NCI-H774 (cell line): ENCODE data around the gene PCSK2.

Source experiments
- DNase-seq: peaks from one replicate; lab custom pipeline; 2025; lab: John Stamatoyannopoulos, UW

Gene PCSK2

DNA sequence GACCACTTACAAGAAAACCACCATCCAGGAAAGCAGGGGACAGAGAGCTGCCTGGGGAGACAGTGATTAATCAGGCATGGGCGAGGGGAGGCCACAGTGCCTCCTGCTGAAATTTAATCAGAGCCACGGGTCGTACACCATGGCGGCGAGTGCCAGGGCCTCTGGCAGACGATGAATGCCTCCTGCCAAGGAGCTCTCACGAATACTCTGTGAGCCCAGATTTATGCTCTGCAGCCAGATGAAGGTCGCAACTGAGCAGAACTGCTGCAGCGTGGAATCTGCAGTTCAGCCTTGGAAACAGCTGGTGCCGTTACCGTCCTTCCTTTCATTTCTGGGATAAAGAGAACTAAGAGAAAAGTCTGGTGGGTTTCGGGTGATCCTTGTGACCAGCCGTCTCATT lies 218.7 kb downstream of the PCSK2 start:
- DNase-seq, result no peak

DNA sequence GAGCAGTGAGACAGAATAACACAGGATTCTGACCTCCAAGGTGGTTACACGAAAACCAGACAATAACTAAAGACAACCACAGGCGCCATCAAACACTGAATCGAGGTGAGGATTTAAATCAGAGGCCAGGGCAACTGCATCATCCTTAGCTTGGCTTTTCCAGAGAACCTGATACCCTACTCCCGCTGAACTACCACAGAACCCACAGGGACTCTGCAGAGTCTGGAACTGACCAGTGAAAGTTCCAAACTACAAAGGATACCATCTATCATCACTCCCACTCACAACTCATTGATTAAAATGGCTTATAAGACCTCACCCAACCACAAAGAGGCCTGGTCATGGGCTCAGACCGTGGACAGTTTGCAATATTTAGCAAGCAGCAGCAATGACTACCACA lies 219.3 kb downstream of the PCSK2 start:
- no peak for DNase-seq

DNA sequence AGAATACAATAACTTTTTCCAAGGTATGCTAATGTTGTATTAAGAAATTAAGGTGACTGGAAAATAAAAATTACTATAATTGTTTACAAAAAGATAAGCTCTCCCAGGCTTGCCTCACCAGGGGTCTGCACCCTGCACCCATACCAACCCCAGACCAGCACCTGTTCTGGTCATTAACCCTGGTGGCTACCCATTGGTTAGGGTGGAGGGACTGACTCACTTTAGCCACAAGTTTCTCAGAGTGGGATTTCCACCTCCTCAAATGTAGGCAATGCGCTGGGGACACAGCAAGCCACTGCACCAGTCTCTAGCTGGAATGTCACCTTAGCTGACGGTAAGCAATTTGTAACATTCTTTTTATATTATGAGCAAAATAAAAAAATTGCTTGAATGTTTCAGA lies 221.2 kb downstream of the PCSK2 start:
- DNase-seq, result no peak

DNA sequence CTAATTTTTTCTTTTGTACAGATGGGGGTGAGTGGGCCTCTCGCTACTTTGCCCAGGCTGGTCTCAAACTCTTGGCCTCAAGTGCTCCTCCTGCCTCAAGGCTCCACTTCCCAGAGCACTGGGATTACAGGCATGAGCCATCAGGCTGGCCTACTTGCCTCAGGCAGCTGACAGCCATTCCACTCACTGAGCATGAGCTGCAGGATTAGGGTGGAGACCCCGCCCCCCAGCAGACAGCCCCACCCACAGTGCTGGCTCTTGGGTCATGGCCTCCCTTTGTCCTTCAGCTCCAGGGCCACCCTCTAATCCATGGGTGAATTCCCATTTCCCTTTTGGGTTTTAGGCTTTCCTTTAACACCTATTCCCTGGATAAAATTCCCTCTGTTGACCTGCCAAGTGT lies 222.2 kb downstream of the PCSK2 start:
- DNase-seq, result no peak

DNA sequence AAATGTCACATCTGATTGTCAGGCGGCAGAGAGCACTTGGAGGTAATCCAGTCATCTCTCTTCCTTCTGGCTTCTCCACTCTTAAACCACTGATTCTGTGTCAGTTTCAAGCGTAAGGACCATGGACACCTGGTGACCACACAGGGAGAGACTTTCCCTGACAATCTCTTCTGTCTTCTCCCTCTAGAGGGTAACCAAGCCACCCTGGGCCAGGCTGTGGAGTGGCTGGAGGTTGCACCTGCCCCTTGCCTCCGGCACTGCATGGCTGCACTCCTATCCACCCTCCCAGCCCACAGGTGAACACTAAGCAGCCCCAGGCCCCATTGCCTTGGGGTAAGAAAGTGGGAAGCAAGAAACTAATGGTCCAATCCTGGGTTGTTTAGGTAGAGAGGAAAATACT lies 225.6 kb downstream of the PCSK2 start:
- no peak for DNase-seq

DNA sequence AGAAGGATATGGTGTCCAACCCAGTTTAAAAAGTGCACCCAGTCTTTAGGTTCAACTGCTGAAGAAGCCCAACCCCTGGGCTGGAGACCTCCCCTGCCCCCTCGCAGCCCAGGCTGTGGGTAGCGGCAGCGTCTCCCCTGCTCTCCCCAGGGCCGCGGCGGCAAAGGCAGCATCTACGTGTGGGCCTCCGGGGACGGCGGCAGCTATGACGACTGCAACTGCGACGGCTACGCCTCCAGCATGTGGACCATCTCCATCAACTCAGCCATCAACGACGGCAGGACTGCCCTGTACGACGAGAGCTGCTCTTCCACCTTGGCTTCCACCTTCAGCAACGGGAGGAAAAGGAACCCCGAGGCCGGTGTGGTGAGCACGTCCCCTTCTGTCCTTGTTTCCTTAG lies 226.8 kb downstream of the PCSK2 start:
- no peak for DNase-seq

DNA sequence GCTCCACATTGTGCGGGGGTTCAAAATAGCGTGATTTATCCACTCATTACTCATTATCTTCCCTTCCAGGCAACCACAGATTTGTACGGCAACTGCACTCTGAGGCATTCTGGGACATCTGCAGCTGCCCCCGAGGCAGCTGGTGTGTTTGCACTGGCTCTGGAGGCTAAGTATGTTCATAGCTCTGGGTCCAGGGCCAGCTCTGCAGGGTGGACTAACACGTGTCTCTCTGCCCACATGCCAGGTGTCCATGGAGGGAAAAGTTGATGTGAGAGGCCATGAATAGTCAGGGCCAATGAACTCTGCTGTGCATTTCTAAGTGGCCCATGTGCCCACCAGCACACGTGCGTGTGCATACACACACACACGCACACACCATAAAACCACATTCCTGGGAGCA lies 229.4 kb downstream of the PCSK2 start:
- no peak for DNase-seq

DNA sequence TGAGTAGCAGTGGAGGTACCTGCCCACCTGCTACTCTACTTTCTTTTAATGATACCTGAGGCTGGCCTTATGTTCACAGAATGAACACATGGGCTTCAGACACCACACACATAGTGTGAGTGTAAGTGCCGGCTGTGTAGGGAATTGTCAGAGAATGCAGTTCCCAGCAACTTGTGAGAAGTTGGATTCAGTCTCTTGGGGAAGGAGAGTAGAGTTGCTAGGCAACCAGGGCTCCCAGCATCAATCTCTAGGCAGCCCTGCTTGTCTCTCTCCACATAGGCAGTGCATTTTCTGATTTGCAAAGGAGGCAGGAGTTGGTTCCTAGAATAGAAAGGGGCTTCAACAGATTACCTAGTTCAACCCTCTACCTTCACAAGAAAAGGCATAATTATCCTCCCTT lies 230.2 kb downstream of the PCSK2 start:
- DNase-seq, result no peak

DNA sequence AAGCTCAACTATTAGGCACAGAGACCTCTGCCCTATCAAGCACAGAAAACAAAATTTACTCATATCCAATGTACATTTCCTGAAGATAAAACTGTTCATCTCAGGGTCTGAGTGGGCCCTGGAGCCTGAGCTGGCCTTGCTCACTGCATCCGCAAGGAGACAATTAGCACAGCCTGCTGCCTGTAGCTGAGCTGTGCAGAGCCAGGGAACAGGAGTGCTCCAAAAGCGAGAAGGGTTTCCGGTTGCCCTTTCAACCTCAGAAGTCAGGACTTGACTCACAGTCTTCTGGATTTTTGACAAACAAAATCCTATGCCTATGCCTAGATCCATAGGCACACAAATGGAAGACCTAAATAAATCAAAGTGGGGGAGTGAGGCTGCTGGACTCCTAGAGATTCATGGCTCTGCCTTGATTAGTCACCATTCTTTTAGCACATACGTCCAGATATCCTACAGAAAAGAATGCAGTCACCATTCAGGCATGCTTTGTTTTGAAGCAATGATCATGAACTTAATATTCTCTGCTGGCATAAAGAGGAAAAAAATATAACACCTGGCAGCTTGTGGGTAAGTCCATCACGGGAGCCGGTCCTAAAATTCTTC lies 230.8 kb downstream of the PCSK2 start:
- no peak for DNase-seq

DNA sequence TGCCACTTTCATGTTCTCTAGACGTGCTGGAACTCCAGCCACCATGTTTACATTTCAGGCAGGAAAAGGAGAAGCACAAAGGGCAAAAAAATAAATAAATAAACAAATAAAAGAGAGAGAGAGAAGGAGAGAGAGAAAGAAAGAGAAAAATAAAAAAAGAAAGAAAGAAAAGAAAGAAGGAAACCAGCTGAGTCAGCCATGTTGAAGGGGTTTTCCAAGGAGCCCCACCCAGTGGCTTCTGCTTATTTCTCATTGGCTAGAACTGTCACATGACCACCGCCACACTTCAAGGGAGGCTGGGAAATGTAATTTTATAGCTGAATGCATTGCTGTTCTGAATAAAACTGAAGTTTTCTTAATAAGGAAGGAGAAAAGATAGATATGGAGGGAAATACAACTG lies 233.3 kb downstream of the PCSK2 start:
- no peak for DNase-seq

DNA sequence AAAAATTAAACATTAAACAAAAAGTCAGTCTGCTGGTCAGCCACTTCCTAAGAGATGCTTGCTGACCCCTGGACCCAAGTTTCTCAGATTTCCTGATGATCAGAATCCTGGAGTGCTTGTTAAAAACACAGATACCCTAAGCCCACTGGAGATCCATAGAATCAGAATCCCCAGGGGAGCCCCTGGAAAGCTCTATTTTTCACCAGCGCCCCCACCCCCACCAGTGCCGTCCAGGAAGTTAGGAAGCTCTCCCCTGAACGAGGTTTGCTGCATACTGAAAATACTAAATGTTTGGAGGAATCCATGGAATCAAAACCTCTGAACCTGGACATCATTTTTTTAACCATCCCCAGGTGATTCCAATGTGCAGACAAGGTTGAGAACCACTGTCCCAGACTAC lies 235.1 kb downstream of the PCSK2 start:
- DNase-seq, result no peak

DNA sequence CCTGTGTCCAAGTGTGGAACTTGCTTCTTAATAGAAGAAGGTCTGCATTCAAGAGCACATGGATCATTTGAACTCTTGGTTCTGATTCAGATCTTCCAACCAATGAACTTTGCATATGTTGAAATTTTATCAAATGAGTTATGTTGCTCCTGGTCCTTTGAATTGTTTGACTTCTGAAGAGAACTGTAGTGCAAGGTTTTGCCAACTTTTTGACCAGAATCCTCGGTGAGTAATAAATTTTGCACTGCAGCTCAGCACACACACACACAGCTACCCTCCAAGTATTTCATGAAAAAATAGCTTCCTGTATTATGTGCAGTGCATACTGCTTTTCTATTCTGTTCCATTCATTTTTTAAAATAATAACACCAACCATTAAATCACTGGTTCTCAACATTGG lies 236.9 kb downstream of the PCSK2 start:
- no peak for DNase-seq

DNA sequence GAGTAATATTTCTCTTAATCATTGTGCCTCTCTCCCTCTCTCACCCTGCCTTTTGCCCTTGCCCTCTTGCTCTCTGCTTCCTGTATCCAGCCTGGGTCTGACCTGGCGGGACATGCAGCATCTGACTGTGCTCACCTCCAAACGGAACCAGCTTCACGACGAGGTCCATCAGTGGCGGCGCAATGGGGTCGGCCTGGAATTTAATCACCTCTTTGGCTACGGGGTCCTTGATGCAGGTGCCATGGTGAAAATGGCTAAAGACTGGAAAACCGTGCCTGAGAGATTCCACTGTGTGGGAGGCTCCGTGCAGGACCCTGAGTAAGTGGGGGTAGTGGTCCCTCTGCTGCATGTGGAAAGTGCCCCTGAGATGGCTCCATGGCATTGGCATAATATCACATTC lies 238.4 kb downstream of the PCSK2 start:
- no peak for DNase-seq

DNA sequence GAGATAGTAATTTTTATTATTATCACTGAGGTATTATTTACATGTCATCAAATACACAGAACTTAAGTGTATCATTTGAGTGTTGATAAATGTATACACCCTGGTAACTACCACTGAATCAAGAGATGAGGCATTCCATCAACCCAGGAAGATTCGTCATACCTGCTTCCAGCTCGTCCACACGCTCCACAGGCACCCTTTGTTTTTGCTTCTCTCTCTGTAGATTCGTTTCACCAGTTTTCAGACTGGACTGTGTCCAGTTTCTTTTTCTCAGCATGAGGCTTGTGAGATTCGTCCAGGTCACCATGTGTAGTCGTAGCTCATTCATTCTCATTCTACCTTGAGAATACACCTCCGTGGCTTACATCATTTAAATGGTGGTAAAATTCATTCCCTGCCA lies 239.8 kb downstream of the PCSK2 start:
- no peak for DNase-seq

DNA sequence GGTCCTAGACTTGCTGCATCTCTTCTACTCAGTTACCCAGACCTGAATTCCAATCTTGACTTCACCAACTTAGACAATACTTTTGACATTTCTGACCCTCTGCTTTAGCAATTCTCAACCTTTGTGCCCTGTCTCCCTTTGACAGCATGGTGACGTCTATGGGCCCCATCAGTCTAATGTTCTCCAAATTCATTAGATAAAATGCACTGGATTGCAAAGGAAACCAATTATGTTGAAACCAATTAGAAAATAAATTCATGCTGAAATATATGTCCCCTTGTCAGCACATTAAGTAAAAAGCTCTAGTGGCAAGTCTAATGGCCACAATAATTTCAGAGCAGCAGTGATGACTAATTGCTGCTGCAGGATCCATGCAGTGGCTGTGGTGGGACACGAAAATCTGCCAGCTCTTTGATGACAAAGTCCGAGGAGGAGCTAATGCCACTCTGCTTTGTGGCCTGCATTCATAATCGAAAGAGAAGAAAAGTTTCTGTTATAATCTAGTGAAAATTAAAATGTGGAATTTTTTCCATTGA lies 240.3 kb downstream of the PCSK2 start:
- DNase-seq, result no peak

DNA sequence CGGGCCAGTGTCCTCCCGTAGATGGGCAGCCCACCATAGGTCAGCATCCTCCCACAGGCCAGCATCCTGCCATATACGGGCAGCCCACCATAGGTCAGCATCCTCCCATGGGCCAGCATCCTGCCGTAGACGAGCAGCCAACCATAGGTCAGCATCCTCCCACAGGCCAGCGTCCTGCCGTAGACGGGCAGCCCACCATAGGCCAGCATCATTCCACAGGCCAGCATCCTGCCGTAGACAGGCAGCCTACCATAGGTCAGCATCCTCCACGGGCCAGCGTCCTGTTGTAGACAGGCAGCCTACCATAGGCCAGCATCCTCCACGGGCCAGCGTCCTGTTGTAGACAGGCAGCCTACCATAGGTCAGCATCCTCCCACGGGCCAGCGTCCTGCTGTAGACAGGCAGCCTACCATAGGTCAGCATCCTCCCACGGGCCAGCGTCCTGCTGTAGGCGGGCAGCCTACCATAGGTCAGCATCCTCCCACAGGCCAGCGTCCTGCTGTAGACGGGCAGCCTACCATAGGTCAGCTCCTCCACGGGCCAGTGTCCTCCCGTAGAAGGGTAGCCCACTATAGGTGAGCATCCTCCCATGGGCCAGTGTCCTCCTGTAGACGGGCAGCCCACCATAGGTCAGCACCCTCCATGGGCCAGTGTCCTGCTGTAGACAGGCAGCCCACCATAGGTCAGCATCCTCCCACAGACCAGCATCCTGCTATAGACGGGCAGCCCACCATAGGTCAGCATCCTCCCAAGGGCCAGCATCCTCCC lies 241.4 kb downstream of the PCSK2 start:
- no peak for DNase-seq

DNA sequence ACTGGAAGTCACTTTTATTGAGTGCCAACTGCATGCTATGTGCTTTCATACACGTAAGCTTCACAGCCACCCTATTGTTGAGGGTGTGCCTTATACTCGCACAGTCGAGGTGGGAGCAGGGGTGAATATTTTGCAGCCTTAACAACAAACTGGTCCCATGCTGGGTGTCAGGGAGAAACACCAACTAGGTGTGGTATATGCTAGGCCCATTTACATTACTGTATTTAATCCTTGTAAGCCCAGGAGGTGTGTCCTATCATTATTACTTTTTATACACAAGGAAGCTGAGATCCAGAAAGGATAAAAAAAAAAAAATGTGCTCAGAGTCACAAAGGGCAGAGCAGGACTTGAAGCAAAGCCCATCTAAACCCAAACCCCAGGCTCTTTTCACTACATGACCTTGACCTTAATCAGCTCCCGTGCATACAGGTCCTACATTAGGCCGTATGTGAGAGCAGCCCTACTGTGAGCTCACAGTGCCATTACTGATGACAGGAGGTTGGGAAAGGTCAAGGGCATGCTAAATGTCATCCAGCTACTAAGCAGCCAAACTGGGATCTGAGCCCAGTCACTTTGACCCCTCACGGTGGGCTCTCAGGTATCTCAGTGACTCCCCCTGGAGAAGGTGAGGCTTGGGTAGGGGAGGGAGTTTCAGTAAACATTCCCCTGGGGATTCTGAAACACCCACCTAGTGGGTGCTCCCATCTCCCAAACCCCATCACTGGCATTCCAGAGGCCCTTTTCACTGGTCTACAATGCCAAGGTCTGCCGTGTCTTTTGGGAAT lies 242.6 kb downstream of the PCSK2 start:
- no peak for DNase-seq

DNA sequence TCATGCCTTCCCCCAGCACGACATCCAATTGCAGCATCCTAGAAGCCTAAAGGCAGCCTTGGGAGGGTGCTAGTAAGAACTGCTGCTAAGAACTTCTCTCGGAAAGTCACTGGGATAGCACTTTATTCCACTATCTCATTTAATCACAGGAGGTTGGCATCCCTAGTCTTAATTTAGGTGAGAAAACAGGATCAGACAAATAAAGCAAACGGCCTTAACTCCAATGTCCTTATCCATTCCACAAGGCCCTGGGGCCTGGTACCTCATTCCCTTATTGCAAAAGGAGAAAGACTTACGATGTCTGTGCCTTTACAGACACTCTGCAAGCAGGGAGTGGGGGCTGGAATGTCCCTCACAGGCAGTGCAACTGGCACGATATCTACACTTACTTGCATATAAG lies 243.7 kb downstream of the PCSK2 start:
- no peak for DNase-seq

DNA sequence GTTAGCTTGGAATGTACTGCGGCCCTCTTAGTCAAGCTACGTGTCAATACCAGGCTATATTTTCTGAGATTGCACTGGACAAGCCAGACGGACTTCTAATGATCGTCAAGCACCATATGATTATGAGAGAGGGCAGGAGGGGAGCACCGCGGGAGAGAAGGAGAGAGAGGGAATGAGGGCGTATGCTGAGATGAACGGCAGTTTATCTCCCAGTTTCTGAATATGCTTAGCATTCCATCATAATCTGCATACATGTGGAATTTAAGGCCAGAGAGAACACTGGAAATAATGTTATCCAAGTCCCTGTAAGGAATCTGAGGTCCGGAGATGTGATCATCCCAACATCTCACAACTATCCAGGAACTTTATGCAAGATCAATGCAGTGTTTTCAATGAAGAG lies 244.1 kb downstream of the PCSK2 start:
- no peak for DNase-seq

DNA sequence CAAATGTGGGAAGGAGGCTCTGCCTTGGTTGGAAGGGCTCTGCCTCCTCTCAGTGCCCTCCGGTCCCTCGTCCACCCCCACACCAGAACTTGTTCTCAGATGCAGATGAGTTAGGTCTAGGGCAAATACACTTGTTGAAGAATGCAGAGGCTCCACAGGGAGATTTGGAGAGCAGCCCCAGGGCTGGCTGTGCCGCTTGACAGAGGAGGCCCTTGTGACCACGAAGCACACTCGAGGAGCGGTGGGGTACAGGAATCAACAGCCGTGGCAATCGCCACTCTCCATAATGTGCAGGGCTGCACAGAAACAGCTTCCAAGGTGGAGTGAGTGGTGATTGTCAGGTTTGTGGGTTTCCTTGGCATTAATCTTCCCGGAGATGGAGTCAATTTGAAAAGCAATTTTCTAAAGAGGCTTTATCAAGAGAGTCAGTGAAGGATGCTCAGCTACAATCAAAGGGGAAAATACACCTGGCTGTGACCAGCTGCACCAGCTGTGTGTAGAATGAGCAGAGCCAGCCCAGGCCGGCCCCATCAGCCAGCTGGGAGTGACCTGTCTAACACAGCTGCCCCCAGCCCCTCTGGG lies 244.9 kb downstream of the PCSK2 start:
- DNase-seq, result no peak

DNA sequence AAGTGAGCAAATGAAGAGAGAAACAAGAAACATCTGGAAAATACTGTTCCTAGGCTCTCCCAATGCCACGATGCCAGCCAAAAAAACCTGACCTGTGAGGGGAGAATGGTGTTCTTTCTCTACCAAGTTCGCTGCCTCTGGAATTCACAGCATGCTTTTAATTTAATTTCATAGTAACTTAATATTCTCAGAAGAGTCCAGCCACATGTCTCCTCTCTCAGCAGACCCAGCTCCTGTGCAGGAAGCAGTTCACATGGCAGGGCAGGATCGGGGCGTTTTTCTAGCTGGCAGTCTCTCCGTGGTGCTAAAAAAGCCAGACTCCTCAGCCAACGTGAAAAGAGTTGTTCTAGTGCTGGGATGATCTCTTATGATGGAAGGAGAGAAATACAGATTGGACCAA lies 246.8 kb downstream of the PCSK2 start:
- no peak for DNase-seq

DNA sequence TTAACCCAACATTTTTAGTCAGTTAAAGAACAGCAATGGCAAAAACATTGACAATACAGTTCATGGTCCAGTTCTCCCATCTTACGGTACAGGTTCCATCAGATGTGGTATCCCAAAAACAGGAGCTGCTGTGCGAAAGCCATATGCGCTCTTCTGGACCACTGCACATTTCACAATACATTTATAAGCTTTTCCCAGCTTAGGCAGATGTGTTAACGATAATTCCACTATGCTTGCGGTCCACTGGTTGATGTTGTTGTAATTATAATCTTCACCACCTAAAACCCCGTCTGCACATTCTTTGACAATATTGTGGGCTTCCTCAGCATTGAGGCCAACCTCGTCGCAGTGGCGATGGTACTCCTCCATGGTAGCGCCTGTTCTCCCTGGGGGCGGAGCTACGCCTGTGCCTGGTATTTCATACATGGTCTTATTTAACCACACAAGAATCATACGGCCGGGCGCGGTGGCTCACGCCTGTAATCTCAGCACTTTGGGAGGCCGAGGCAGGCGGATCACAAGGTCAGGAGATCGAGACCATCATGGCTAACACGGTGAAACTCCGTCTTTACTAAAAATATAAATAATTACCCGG lies 252.3 kb downstream of the PCSK2 start:
- DNase-seq, result no peak
